GM12873 (cell line): ENCODE measurements around the gene NF1.

ENCODE experiments used
- TF ChIP-seq, protein P1 (sequence below): IDR thresholded peaks from 2 replicates; pipeline ENCODE4 v1.5.1; 2012; ENCODE audit warnings: low read depth, mild to moderate bottlenecking, moderate library complexity, low read length, control low read depth; ENCODE audit not compliant: insufficient read depth; ENCODE audit errors: missing control alignments

NF1 gene

DNA sequence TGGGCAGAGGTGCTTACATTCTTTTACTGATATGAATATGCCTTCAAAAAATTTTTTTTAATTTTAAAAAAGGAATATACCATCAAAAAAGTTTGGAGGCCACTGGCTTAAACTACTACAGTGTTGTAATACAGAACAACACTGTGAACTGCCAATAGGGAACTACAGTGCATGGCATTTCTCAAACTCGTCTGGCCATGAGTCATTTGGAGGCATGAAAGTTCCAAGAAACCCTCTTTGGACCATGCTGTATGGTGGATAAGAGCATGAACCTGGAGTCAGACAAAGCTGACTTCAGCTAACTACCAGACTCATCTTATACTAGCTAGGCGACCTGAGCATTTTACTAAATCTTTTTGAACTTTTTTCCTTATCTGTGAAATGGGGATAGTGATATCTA lies 9.2 kb upstream of the NF1 start:
- TF ChIP-seq, protein P1, sequence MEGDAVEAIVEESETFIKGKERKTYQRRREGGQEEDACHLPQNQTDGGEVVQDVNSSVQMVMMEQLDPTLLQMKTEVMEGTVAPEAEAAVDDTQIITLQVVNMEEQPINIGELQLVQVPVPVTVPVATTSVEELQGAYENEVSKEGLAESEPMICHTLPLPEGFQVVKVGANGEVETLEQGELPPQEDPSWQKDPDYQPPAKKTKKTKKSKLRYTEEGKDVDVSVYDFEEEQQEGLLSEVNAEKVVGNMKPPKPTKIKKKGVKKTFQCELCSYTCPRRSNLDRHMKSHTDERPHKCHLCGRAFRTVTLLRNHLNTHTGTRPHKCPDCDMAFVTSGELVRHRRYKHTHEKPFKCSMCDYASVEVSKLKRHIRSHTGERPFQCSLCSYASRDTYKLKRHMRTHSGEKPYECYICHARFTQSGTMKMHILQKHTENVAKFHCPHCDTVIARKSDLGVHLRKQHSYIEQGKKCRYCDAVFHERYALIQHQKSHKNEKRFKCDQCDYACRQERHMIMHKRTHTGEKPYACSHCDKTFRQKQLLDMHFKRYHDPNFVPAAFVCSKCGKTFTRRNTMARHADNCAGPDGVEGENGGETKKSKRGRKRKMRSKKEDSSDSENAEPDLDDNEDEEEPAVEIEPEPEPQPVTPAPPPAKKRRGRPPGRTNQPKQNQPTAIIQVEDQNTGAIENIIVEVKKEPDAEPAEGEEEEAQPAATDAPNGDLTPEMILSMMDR = no peak

DNA sequence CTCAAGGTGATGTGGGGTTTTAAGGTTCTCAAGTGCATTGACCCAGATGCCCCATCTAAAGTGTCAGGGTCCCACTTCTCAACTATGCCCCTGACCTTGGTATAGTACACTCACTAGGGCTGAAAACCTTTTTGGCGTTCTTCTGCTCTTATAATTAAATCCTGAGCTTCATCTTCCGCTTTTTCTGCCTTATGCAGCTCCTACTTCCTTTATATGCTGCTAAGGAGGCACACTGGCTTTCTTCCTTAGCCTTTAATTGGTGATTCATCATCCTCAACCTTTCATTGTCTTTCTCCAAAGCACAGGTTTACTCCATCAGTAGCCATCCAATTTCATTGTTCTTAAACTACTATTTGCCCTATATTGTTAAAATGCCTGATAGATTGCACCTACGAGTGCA lies 5.3 kb upstream of the NF1 start:
- TF ChIP-seq, protein P1 = no peak

DNA sequence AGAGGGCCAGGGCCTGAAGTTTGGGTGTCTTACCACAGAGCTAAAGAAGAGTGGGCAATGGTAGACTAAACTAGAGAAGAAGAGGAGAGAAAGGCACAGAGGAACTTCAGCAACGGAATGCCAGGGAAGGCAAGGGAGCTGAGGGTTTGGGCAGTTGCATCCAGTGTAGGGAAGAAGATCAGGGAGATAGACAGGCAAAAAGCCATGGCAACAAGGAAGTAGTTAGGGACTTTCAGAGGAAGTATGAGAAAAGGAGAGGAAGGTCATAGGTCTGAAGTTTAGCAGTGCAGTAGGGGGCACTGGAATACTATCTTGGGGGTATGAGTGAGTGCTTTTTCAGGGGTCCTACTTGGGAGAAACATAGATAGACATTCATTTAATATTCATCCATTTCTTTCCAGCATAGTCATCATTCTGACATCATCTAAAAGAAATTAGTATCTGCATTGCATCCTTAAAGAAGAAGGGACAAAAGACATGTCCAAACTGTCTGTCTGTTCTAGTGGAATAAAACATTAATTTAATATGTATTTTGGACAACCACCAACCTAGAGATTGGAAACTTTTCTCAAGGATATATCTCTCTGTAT lies 2.2 kb upstream of the NF1 start:
- TF ChIP-seq, protein P1 = no peak

DNA sequence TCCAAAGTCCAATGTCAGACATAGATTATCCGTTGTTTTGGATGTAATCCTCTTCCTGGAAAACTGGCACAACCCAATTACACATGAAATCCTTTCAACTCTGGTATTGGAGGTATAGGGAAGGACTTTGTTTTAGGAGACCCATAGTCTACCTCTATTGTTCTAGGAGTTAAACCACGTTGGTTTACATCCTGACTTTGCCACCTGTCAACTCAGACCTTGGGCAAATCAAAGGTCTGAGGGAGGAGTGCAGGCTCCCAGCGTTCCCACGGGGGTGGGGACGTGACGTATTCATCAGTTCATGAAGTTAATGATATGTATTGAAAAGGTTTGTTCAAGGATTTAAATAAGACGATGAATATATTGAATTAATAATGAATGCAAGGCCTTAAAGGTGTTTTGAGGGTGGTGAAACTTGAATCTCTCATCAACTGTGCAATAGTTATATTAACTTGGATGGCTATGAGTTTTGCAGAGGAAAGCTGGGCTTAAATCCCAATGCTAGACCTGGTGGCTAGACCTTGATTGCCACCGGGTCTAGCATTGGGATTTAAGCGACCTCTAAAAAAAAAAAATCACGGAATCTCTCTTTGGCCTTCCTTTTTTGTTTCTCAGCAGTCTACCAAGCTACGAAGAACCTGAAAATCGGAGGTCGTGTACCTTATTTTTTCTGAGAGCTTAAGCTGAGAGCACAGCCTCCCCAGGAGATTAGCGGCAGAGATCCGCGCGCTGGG lies 744 bp upstream of the NF1 start:
- TF ChIP-seq, protein P1 = no peak

DNA sequence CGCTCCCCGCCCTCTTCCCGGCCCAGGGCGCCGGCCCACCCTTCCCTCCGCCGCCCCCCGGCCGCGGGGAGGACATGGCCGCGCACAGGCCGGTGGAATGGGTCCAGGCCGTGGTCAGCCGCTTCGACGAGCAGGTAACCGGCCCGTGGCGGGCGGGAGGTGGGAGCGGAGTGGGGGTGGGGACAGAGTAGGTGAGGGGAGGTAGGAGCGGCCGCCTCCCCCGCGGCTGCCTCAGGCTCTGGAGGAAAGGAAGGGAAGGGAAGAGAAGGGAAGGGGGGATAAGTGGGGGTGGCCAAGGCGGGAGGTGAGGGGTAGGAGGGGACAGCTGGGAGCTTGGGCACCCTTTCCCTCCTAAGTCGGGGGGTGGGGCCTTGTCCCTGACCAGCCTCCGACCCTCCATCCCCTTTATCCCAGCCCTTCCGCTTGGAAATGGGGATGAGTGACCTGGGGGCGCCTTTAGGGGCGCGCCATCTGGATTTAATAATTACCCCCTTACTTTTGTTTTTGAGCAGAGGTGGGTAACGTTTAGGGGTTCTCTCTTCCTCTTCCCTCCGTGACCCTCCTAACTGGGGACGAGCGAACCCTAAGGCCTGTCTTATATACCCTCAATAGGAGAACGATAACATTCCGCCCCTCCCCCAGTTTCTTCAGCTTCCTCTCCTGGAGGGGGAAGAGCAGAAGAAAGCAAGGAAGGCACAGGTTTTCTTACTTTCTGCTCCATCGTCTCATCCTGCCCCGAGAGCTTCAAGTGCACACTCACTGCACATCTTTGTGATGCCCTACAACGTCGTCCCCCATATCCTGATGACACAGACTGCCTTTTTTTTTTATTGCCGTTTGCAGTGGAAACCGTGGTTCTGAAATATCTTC lies 694 bp downstream of the NF1 start:
- TF ChIP-seq, protein P1 = no peak

DNA sequence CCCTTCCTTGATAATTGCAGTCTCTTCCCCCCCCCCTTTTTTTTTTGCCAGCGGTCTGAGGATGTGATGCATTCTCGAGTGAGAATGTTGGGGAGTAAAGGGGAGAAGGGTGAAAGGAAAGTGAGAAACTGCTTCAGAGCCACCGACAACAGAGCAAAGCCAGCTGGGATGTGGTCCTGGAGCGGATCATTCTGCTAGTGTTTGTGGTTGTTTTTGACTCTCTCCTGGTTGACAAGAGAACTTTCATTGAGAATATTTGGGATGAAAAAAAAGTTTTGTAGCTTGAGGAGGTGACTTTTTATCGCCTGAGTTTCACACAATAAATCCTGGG lies 1.3 kb downstream of the NF1 start:
- TF ChIP-seq, protein P1 = no peak

DNA sequence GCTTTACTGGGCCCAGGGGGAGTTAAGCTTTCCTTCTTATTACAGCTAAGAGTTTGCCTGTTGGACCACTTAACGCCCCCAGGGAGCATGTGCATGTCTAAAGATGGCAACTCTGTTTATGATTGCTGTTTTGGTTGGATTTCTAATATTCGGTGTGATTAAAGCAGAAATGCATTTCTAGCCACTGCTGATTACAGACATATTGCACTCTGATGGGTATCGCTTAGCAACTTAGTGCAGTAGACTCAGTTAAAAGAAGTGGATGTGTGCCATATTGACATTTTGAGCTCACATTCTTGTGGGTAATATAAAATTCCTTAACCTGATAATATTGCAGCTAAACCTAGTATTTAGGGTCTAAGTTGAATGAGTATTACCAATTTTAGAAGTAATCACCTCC lies 4.2 kb downstream of the NF1 start:
- TF ChIP-seq, protein P1 = no peak
